Stimulated activated CD8-positive, alpha-beta memory T cell treated with anti-CD3 and anti-CD28 coated beads, Interleukin-7, amount 100 ng/mL, for 4 hours (primary cell): ENCODE results near the gene UBE2Q1.

Experiments used
- DNase-seq, 2 donors: peaks; one replicate each; pipeline ENCODE4 v3.0.0-alpha.2; 2020; ENCODE audit warnings: low read depth in 2 of 2

UBE2Q1 gene

GRCh38 chr1:154577346-154578057 is 19.0 kb upstream of the UBE2Q1 start:
- no peak for DNase-seq

DNA sequence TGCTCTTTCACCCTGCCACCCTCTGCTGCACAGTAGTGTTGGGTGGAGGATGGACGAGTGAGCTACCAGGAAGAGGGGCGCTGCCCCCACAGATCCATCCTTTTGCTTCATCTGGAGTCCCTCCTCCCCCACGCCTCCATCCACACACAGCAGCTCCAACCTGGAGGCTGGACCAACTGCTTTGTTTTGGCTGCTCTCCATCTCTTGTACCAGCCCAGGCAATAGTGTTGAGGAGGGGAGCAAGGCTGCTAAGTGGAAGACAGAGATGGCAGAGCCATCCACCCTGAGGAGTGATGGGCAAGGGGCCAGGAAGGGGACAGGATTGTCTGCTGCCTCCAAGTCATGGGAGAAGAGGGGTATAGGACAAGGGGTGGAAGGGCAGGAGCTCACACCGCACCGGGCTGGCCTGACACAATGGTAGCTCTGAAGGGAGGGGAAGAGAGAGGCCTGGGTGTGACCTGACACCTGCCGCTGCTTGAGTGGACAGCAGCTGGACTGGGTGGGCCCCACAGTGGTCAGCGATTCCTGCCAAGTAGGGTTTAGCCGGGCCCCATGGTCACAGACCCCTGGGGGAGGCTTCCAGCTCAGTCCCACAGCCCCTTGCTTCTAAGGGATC is 17.6 kb upstream of the UBE2Q1 start:
- DNase-seq: no peak

- DNase-seq: no peak
These were observed 16.9 kb upstream of the UBE2Q1 start for GRCh38 chr1:154575147-154575927.

GRCh38 chr1:154574716-154575115 is 16.3 kb upstream of the UBE2Q1 start:
- DNase-seq: no peak

GRCh38 chr1:154573168-154573510 is 14.7 kb upstream of the UBE2Q1 start:
- no peak for DNase-seq

- DNase-seq: no peak
These were observed 14.2 kb upstream of the UBE2Q1 start for GRCh38 chr1:154572468-154573167.

- DNase-seq: no peak
These were observed 13.5 kb upstream of the UBE2Q1 start for GRCh38 chr1:154571964-154572288.

DNA sequence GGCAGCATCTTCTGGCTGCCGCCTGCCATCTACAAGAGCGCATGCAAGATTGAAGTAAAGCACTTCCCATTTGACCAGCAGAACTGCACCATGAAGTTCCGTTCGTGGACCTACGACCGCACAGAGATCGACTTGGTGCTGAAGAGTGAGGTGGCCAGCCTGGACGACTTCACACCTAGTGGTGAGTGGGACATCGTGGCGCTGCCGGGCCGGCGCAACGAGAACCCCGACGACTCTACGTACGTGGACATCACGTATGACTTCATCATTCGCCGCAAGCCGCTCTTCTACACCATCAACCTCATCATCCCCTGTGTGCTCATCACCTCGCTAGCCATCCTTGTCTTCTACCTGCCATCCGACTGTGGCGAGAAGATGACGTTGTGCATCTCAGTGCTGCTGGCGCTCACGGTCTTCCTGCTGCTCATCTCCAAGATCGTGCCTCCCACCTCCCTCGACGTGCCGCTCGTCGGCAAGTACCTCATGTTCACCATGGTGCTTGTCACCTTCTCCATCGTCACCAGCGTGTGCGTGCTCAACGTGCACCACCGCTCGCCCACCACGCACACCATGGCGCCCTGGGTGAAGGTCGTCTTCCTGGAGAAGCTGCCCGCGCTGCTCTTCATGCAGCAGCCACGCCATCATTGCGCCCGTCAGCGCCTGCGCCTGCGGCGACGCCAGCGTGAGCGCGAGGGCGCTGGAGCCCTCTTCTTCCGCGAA is 12.9 kb upstream of the UBE2Q1 start:
- no peak for DNase-seq

DNA sequence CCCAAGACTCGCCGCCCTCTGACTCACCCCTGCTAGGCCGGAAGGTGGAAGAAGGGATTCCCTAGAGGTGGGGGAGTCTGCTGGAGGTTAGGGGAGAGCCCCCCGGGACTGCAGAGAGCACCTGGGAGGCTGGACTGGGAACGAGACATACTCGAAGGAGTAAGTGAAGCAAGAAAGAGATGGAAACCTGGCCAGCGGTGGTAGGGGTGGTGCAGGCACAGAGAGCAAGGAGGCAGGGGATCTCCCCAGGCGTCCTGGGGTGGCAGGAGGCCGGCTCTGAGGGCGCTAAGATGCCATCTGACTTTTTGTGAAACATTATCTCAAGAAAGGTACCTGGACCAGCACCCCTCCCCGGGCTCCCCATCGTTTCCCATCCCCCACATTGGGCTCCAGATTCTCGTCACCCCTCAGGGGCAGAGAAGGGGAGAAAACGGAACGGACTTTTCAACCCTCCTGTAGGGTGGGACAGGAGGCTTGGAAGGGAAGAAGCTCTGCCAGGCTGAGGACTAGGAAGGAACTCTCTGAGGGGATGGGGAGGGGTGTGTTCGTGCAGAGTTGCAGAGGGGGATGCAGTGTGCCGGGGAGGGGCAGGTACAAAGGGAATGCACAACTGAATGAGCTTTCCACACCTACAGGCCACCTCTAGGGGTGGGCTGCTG is 9.8 kb upstream of the UBE2Q1 start:
- DNase-seq: no peak

- DNase-seq: peak in 1 of 2 donors; percentile 51
These were observed 9.1 kb upstream of the UBE2Q1 start, which contains the start of gene CHRNB2 for GRCh38 chr1:154567386-154568156. Gene CHRNB2 (plus strand): TSS chr1:154567778. CDS start chr1:154568045, 267 bp downstream.

DNA sequence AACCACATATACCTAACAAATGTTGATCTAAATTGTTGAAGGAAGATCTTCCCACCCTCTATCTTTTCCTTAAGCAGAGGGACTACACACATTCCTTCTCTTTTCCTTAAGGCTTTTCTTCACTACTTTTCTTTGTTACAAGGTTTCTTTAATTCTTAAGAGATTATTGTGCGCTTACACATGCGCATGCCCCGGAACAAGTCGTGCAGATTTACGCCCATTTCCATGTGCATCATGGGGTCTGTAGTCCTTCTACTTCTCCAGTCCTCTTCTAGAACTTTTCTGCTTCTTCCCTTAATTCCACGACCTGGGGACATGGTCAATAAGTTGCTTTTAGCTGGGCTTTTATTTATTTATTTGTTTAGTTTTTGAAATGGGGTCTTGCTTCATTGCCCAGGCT is 7.4 kb upstream of the UBE2Q1 start:
- no peak for DNase-seq

GRCh38 chr1:154559466-154560044 is 1.1 kb upstream of the UBE2Q1 start:
- DNase-seq: peak; percentile 69

DNA sequence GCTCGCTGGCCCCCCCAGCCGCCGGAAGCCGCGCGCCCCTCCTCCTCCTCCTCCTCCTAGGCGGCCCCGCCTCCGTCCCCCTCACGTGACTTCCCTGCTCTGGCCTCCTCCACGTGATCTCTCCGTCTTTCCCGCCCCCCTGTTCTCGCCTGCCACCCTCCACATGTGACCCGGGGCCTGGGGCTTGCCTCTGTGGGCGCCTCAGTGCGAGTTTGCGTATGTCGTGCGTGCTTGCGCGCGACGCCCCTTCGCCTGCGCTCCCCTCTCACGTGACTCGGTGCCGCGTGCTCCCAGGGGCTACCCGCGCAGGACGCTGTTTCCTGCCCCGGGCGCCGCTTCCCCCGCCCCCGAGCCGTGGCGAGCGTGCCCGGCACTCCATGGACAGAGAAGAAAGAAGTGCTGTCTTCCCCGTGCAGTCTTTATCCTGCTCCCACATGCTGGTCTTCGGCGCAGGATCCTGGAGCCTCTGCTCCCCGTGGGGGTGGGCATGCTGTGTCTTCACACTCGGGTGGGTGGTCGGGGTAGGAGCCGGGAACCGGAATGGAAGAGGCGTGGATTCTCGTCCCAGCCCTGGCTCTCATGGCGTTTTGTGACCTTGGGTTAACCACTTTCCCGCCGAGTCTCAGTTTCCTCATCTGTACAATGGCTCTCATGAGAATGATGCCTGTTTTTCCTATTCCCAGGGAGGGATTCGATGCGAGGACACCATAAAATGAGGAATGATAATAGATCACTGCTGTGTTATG is 431 bp upstream of the UBE2Q1 start:
- DNase-seq: peak; percentile 100

GRCh38 chr1:154557248-154557938 is 1.1 kb downstream of the UBE2Q1 start:
- DNase-seq: no peak

DNA sequence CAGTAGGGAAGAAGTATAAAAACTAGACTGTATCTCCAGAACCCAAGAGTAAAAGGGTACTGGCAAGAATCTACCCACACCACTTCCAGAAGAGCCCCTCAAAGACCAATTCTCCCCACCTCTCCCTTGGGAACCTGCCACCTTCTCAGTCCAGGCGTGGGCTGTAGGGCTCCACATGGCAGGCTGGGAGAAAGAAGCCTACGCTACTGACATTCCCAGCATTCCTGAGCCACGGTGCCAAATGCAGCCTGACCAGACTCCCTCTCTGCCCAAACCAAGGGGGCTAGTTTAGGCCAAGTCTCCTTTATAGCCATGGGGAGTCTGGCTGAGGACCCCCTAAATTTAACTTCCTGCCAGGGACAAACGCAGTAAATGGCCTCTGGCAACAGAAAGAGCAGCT is 2.0 kb downstream of the UBE2Q1 start:
- DNase-seq: no peak

DNA sequence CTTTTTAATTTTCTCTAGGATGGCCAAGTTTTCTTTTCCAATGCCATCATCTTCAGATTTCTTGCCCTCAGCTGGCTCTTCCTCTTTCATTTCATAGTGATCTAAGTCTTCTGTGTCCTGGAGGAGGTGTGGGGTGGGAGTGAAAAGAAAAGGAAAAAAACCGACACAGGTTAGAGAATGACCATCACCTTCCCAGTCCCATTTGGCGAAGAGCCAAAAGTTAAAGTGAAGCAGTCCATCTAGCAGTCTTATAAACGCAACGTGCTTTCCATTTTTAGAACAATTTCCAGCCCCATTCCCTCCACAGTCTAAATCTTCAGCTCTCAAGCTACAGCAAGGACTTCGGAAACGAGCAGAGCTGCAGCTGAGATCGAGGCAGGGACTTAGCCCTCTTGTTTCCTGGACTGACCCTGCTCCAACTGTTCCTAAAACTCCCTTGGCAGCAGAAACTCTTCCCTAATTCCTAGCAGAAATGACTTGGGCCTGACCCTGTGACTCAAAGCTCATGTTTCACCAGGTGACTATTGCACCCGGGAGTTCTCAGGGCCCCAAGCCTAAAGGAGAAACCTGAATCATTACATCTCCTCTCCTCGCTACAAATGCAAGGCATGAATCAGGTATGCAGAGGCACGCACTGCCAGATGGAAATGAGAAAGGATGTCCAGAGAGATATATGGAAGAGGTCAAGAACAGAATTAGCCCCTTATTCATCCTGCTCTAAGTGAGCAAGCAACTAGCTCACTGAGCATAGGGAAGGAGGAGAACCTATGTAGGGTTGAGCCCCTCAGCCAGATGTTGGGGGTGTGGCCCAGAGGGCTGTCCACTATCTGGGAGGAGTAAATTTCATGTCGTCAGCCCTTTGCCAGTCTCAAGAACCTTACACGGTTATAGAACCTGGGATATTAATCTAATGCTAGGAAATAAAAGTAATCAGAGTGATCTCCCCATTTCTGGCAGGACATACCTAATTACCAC is 5.1 kb downstream of the UBE2Q1 start:
- DNase-seq: no peak

DNA sequence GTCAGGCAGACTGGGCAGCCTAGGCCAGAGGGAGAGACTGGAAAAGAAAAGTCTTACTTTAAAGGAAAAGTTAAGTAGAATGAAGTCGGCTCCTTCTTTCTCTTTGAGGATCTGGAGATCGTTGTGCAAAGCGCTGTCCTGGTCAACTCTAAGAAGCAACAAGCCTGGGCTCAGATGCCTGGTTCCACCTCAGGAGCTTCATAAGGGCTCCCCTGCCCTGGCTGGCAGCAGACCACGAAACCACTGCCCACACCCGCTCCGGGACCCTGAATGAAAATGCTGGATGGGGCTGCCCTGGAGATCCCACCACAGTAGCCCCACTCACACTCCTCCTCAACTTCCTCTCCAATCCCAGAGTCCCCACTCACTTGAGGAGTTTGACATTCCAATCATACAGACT is 6.4 kb downstream of the UBE2Q1 start:
- no peak for DNase-seq

DNA sequence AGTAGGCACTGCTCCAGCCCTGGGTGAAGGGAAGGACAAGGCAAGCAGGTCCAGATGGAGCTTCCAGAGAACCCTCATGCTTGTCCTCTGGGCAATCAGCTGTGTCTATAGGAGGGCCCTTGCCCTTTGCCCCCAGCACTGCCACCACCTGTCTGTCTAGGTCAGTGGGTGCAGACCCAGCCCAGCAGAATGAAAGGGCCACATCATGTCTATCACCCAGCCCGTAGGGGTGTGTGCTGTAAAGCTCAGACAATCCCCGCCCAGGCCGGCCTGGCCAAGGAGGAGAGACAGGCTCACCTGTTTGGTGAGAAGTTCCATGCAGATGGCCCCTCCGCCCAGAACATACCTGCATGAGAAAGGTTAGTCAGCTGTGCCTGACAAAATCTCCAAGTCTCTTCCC is 7.0 kb downstream of the UBE2Q1 start:
- no peak for DNase-seq
